Liver (tissue), 9 donors: ENCODE data around the gene OCA2. TPM values are rescaled to one million over a fixed set of nuclear protein-coding genes. Genes with fewer than 3 reads are reported as not detected.

Source experiments
- DNase-seq: peaks from one replicate; pipeline ENCODE4 v3.0.0-alpha.2; 2017; ENCODE audit warnings: low spot score
- H3K27ac ChIP-seq, 2 donors: one replicate each; pipeline ENCODE4 v1.7.0; 2013; ENCODE audit warnings: inconsistent platforms in 2 of 2, low read length in 2 of 2, control low read depth in 1 of 2, low read depth in 1 of 2, mild to moderate bottlenecking in 1 of 2
- H3K27me3 ChIP-seq, 4 donors: one replicate each; pipeline versions ENCODE4 v1.6.1 to v1.7.0; 2013; ENCODE audit warnings: low read length in 3 of 4, inconsistent platforms in 1 of 4, mild to moderate bottlenecking in 1 of 4, moderate library complexity in 1 of 4; ENCODE audit not compliant: control insufficient read depth in 4 of 4, insufficient read depth in 4 of 4
- H3K36me3 ChIP-seq, 4 donors: one replicate each; pipeline versions ENCODE4 v1.6.1 to v1.7.0; 2013; ENCODE audit warnings: low read length in 3 of 4, mild to moderate bottlenecking in 3 of 4, low read depth in 1 of 4, moderate library complexity in 1 of 4; ENCODE audit not compliant: control insufficient read depth in 4 of 4, insufficient read depth in 3 of 4
- H3K4me1 ChIP-seq, 4 donors: one replicate each; pipeline versions ENCODE4 v1.6.1 to v1.7.0; 2013; ENCODE audit warnings: low read length in 3 of 4, mild to moderate bottlenecking in 3 of 4, moderate library complexity in 1 of 4; ENCODE audit not compliant: control insufficient read depth in 4 of 4, insufficient read depth in 4 of 4
- H3K4me3 ChIP-seq, 3 donors: one replicate each; pipeline versions ENCODE4 v1.6.1 to v1.7.0; 2013; ENCODE audit warnings: low read length in 3 of 3, control low read depth in 1 of 3, low read depth in 1 of 3, mild to moderate bottlenecking in 1 of 3
- H3K9ac ChIP-seq, 2 donors: one replicate each; pipeline ENCODE4 v1.7.0; 2013; ENCODE audit warnings: low read length in 2 of 2, mild to moderate bottlenecking in 2 of 2, moderate library complexity in 2 of 2, control low read depth in 1 of 2, low read depth in 1 of 2
- H3K9me3 ChIP-seq, 4 donors: one replicate each; pipeline versions ENCODE4 v1.6.1 to v1.7.0; 2013; ENCODE audit warnings: low read length in 3 of 4; ENCODE audit not compliant: control insufficient read depth in 4 of 4
- ATF3 ChIP-seq: IDR thresholded peaks from 2 replicates; pipeline ENCODE4 v1.6.1; 2016; ENCODE audit warnings: antibody characterized with exemption
- EGR1 ChIP-seq, 2 donors: IDR thresholded peaks; 2 replicates each; pipeline ENCODE4 v1.6.1; 2016 to 2018; ENCODE audit warnings: antibody characterized with exemption in 2 of 2, low read depth in 2 of 2
- FOXA2 ChIP-seq: IDR thresholded peaks from 2 replicates; pipeline ENCODE4 v1.6.1; 2016; ENCODE audit warnings: antibody characterized with exemption
- GABPA ChIP-seq, 2 donors: IDR thresholded peaks in 1 of 2; conservative IDR thresholded peaks in 1 of 2; 2 replicates each; pipeline ENCODE4 v1.6.1; 2016; ENCODE audit warnings: antibody characterized with exemption in 2 of 2, mild to moderate bottlenecking in 1 of 2, moderate library complexity in 1 of 2
- HNF4A ChIP-seq, 2 donors: conservative IDR thresholded peaks; 2 replicates each; pipeline ENCODE4 v1.6.1; 2016; ENCODE audit warnings: antibody characterized with exemption in 2 of 2, mild to moderate bottlenecking in 2 of 2
- HNF4G ChIP-seq: IDR thresholded peaks from 2 replicates; pipeline ENCODE4 v1.6.1; 2016; ENCODE audit warnings: antibody characterized with exemption
- JUND ChIP-seq, 2 donors: IDR thresholded peaks; 2 replicates each; pipeline ENCODE4 v1.6.1; 2016; ENCODE audit warnings: antibody characterized with exemption in 2 of 2
- MAX ChIP-seq: IDR thresholded peaks from 2 replicates; pipeline ENCODE4 v1.6.1; 2016; ENCODE audit warnings: antibody characterized with exemption
- NR2F2 ChIP-seq: IDR thresholded peaks from 2 replicates; pipeline ENCODE4 v1.6.1; 2016; ENCODE audit warnings: antibody characterized with exemption
- RAD21 ChIP-seq, 2 donors: IDR thresholded peaks; 2 replicates each; pipeline ENCODE4 v1.6.1; 2016; ENCODE audit warnings: antibody characterized with exemption in 2 of 2, mild to moderate bottlenecking in 2 of 2
- REST ChIP-seq: IDR thresholded peaks from 2 replicates; pipeline ENCODE4 v1.6.1; 2016; ENCODE audit warnings: antibody characterized with exemption, mild to moderate bottlenecking
- RXRA ChIP-seq, 2 donors: IDR thresholded peaks; 2 replicates each; pipeline ENCODE4 v1.6.1; 2017 to 2018; ENCODE audit warnings: antibody characterized with exemption in 2 of 2, mild to moderate bottlenecking in 1 of 2
- SP1 ChIP-seq: IDR thresholded peaks from 2 replicates; pipeline ENCODE4 v1.6.1; 2018; ENCODE audit warnings: antibody characterized with exemption, mild to moderate bottlenecking
- TAF1 ChIP-seq: conservative IDR thresholded peaks from 2 replicates; pipeline ENCODE4 v1.6.1; 2016; ENCODE audit warnings: antibody characterized with exemption, mild to moderate bottlenecking
- YY1 ChIP-seq: IDR thresholded peaks from 2 replicates; pipeline ENCODE4 v1.6.1; 2016; ENCODE audit warnings: antibody characterized with exemption, mild to moderate bottlenecking
- ZBTB33 ChIP-seq: IDR thresholded peaks from 2 replicates; pipeline ENCODE4 v1.6.1; 2016; ENCODE audit warnings: antibody characterized with exemption
- whole genome bisulfite sequencing: extraction: QIAGEN DNeasy Blood & Tissue Kit; methylation state at CpG from one replicate; pipeline ENCODE4 v1.1.7; 2013; 5-methylcytosine and 5-hydroxymethylcytosine counted together
- polyA plus RNA-seq, 2 donors: library from polyadenylated mRNA; stranded (reverse) in 1 of 2; unstranded in 1 of 2; fragments of 200-250 nt in 1 of 2; fragments of >200 nt in 1 of 2; fragmentation: Nextera tagmentation in 1 of 2; extraction: Ambion mirVana in 1 of 2; gene quantifications; one replicate each; pipeline versions ENCODE4 v1.2.1 to v1.2.3, GENCODE V29; 2013 to 2015
- total RNA-seq, 2 donors: library from RNA; depleted of rRNA; stranded (reverse); fragments of >200 nt; gene quantifications; one replicate each; pipeline ENCODE4 v1.2.3, GENCODE V29; 2014
- donor health status: healthy.
- donor health status: healthy.
- donor health status: healthy.
- donor health status: healthy.
- donor health status: healthy.

The OCA2 gene
- total and polyA plus RNA-seq, 4 donors = 0.02 to 0.56 (median 0.15) TPM

GRCh38 chr15:27878841-27879240, 220.3 kb downstream of the OCA2 start:
- H3K4me3 ChIP-seq = no peak overlapping the region
- peaks cover 0 to 2% (median 0%) of the 10 kb centered on the region in 4 donors for H3K27me3 ChIP-seq
- no peaks in the 10 kb centered on the region for H3K36me3 ChIP-seq
- 76% methylated on average over 5 of the region's 5 CpGs for WGBS
- no peak overlapping the region for H3K9ac ChIP-seq
- no peaks in the 10 kb centered on the region for H3K9me3 ChIP-seq
- no peak overlapping the region for H3K27ac ChIP-seq
- H3K4me1 ChIP-seq = no peaks in the 10 kb centered on the region
- DNase-seq = no peak
- TF ChIP-seq YY1 = no peak
- no peak for TF ChIP-seq EGR1 (IDR thresholded peaks at IDR 0.05; ENCODE audit: low read depth in 2 of 2)
- TF ChIP-seq ATF3 = no peak
- no peak for TF ChIP-seq HNF4G
- TF ChIP-seq NR2F2 = no peak
- no peak for TF ChIP-seq REST
- no peak for TF ChIP-seq FOXA2
- TF ChIP-seq GABPA (IDR thresholded peaks at IDR 0.05 in 1 of 2, conservative IDR thresholded peaks at IDR 0.05 in 1 of 2) = no peak

GRCh38 chr15:27873828-27874227, 225.3 kb downstream of the OCA2 start:
- H3K4me1 ChIP-seq = no peaks in the 10 kb centered on the region
- peaks cover 0 to 4% (median 0%) of the 10 kb centered on the region in 4 donors for H3K27me3 ChIP-seq

More at GRCh38 chr15:27873828-27874227, 225.3 kb downstream of the OCA2 start:
- Histone ChIP-seq H3K9me3 (no peaks in the 10 kb centered on the region), H3K36me3 (no peaks in the 10 kb centered on the region), H3K27ac (no peak overlapping the region), H3K9ac (no peak overlapping the region), H3K4me3 (no peak overlapping the region)
- no peak for DNase-seq
- TF ChIP-seq EGR1 (IDR thresholded peaks at IDR 0.05; ENCODE audit: low read depth in 2 of 2) (no peak), JUND (IDR thresholded peaks at IDR 0.05) (no peak), RXRA (IDR thresholded peaks at IDR 0.05) (no peak), ATF3 (no peak), HNF4A (conservative IDR thresholded peaks at IDR 0.05) (no peak), MAX (no peak), RAD21 (IDR thresholded peaks at IDR 0.05) (no peak), NR2F2 (no peak), TAF1 (no peak), ZBTB33 (no peak), HNF4G (no peak), FOXA2 (no peak), GABPA (IDR thresholded peaks at IDR 0.05 in 1 of 2, conservative IDR thresholded peaks at IDR 0.05 in 1 of 2) (no peak), YY1 (no peak), SP1 (no peak)
